HG02885 (cell line): ENCODE data around the gene VAT1L.
A peak's percentile ranks its signal among the peaks of the same experiment; 100 is the strongest.
"Not testable (repeated sequence)": the region's sequence is repeated elsewhere in the genome, so short reads cannot be mapped to it uniquely, and the experiment has no call there.

ENCODE experiments used
- ATAC-seq: cut with Tn5 transposase; IDR thresholded peaks from one replicate; pipeline ENCODE4 v1.9.1; 2021; ENCODE audit warnings: mild to moderate bottlenecking; ENCODE audit not compliant: unreplicated experiment, poor library complexity

VAT1L gene

DNA sequence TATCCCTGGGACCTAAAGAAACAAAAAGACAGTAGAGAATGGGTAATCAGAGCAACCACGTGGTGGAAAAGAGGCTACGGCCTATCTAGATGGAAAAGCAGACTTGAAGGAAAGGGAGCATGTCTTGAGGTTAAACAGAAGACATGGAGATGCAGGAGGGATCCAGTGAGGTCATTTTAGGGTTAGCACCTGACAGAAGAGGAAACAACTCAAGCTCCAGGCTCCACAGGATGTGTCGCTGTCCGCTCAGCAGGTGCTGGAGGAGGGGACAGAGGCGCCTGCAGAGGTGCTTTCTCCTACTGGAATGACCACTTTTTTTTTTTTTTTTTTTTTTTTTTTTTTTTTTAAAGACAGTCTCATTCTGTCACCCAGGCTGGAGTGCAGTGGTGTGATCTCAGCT lies 186.5 kb downstream of the VAT1L start:
- ATAC-seq, result no peak

DNA sequence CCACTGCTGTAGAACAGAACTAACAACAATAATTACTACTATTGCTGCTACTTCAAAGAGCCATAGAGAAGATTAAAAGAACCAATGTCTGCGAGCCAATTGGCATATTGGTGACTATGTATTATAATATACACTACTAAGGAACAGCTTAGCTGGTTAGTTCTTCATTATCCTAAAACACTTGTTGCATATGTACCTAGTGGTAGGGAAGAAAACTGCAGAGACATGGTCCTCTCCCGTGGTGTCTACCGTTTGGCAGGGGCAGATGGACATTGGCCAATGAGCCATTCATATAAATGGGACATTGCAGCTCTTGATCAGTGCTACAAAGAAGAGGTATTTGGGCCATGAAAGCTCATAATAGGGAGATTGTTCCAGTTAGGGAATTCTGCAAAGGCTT lies 187.6 kb downstream of the VAT1L start:
- ATAC-seq, result no peak

GRCh38 chr16:77977339-77977738 lies 189.0 kb downstream of the VAT1L start:
- no peak for ATAC-seq

DNA sequence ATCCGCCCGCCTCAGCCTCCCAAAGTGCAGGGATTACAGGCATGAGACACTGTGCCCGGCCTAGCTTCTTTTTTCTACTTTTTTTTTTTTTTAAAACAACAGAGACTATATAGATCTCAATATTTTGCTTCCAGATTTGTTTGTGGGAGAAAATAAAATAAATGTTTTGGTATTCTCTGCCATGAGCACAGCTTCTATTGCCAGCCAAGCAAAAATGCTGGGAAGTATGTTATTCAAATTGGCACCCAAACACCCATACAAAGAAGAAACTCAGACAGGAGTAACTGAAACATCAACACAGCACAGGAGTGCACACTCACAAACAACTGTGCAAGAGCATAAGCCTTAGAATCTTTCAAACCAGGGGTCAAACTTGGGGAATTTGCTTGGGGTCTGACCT lies 196.7 kb downstream of the VAT1L start:
- no peak for ATAC-seq

DNA sequence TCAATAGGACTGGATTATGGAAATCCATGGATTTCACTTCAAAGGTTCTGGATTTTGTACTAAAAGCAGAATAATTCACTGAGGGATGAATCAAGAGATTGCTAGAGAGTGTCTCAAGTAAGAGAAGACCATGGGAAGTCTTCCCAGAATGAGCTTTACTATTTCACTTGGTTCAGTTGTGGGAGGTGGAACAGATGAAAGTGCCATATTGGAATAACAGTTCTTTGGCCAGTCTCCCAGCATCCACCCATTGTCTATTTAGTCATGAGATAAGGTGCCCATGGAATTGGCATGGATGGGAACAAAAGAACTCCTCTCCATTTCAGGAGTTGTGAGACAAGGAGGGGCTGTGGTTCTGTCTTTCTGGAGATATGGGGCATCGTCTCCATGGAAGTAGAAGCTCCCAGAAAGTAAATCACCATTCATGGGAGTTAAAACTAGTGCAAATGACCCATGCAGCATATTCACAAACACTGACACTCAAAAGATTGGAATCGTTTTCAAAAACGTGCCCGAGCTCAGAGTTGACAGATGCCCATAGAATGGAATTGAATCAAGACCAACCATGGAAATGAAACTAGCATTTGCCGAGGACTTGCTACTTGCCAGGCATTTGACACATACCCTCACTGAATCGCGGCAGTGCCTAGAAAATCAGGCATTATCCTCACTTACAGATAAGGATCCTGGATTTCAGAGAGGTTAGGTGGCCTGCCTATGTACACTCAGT lies 197.8 kb downstream of the VAT1L start:
- no peak for ATAC-seq

DNA sequence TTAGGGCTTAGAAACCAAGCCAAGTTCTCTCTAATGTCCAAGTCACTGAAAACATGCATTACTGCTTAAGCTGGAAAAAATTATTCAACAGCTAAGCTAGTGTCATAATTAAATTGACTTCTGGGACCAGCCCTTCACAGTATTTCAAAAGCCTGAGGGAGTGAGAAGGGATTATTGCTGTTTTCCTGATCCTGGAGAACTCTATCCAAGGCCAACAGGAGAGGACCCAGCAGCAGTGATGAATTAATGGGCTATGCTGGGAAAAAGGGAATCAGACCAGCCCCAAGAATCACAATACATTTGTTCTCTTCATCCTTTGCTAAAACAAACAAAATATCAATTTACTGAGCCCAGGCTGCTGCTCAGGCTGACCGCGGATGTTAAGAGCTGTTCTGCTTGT lies 199.4 kb downstream of the VAT1L start:
- no peak for ATAC-seq

DNA sequence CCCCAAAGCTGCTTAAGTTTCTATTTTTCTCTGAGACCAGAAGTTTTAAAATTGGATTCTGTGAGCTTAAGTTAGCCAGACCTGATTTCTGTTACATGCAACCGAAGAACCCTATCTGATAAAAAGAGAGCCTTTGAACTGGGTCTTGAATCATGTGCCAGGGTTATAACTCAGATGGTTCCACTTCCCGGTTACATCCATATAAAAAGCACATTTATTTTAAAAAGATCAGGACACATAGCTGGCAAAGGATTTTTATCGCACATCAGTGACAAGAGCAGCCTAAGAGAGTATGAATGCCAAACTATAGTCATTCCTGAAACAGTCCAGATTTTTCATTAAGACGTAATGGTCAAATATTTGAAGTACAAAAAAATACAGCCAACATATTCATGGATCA lies 201.5 kb downstream of the VAT1L start:
- no peak for ATAC-seq

DNA sequence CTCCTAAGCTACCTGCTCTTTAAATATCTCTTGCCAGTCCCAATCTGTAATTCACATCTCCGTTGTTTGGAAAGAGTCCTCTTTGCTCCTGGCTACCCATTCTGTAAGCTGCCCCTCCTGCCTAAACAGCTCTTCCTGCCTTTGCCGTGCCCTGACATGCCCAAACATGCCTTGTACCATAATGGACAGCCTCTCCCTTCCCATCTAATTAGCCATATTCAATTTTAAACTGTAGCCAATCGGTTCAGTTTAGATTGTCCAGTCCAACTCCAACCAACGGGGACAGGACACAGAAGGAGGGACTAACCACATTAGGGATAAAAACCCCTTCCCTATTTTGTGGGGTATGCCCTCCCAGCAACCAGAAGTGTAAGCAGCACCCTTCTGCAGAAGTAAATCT lies 203.3 kb downstream of the VAT1L start:
- ATAC-seq, result no peak

GRCh38 chr16:77992381-77992780 lies 204.0 kb downstream of the VAT1L start:
- not testable (repeated sequence) for ATAC-seq

DNA sequence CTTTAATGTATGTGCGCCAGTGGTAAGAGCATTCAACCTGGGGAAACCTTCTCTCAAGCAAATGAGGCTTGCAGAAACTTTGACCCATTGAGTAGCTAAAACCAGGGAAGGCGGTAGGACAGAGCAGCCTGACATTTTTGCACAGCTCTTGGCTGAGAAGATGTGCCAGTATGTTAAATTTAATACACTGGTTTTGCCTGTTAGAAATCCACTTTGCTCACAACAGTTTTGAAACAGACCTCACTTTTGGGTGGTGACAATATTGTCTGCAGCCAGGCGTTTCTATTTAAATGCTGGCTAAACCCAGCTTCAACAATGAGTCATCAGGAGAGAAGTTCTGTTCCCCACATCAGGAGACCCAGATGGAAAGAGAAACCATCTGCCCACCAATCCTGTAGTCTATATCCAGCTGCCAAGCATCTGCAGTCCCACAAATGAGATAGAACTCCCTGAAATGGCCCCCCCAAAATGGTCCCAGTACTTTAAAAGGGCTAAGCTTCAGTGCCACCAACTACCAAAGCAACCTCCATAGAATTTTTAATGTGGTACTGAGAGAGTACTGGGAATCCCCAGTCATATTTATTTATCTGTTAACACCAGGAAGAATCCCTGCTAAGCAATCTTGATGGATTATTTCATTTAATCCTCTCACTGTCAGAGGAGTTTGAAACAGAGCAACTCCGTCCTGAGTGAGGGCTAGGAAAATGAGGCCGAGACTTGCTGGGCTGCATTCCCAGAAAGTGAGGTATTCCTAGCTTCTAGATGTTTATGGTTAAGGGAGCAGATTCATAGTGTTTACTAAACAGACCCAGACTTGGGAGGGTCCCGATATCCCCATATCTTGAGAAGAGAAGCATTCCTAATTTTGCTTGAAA lies 205.0 kb downstream of the VAT1L start:
- no peak for ATAC-seq

DNA sequence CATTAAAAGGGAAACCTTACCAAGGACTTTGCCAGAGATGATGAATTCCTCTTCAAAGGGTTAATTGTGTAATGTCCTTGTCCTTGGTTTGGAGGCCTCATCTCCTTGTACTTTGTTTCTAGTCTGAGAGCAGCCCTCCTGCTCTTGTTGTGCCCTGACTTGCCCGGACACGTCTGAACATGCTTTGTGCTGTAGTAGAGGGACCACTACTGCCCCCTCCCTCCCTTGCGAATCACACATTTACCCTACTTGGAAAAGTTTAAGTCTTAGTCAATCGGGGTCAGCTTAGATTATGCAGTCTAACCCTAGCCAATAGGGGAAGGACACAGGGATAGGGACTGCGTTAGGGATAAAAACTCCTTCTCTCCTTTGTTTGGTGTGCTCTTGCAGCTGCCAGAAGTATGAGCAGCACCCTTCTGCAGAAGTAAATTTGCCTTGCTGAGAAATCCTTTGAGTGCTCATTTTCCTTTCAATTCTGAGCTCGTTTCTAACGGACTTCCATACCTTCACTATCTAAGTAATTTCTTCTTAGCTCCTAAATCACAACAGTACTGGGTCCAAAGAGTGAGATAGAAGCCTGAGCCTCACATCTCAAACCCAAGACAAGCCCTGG lies 207.6 kb downstream of the VAT1L start:
- ATAC-seq, result no peak

- ATAC-seq, result no peak
Measured at GRCh38 chr16:77998350-77999023, 210.1 kb downstream of the VAT1L start.

DNA sequence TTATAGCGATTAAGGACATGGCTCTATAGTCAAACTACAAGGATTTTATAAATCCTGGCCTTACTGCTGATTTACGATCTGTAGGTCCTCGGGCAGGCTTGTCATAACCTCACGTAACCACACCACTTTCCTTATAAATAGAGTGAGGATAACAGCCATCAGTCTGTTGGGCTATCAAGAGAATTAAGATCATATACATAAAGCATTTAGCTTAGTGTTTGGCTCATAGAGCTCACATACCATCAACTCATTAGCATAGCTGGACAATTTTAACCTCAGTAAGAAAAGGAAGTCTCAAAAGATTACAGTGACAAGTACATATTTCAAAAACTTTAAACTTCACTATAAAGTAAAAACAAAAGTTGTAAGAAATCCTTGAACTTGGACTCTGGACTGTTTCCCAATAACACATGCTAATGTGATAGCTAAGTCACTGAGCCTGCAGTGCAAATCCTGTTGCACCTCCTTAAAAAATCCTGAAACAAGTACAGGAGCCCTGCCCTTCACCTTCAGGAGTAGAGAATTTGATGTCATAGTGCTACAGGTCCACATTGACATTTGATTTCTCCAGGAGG lies 213.2 kb downstream of the VAT1L start:
- no peak for ATAC-seq

GRCh38 chr16:78002915-78003538 lies 214.7 kb downstream of the VAT1L start:
- ATAC-seq, result peak; percentile 99

GRCh38 chr16:78004517-78004916 lies 216.2 kb downstream of the VAT1L start:
- no peak for ATAC-seq

- ATAC-seq, result peak; percentile 39
Measured at GRCh38 chr16:78005881-78006280, 217.5 kb downstream of the VAT1L start.

DNA sequence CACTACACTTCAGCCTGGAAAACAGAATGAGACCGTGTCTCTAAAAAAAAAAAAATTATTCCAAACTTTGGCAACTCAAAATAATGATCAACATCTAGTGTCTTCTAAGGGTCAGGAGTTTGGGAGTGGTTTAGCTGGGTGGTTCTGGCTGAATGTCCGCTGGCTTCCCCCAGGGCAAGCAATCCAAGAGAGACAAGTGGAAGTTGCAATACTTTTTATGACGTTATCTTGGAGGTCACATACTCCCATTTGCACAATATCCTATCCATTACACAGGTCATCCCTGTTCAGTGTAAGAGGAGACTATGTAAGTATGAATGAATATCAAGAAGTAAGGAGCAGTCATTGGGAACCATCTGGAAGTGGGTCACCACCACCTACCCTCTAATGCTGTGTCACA lies 218.8 kb downstream of the VAT1L start:
- ATAC-seq, result no peak

- ATAC-seq, result no peak
Measured at GRCh38 chr16:78022347-78023060, 234.1 kb downstream of the VAT1L start, which contains the start of gene CLEC3A. Gene CLEC3A (plus strand): TSS chr16:78022548. CDS start chr16:78022627, 79 bp downstream.

- ATAC-seq, result no peak
Measured at GRCh38 chr16:78024159-78024558, 235.8 kb downstream of the VAT1L start.
